HG03045 (cell line): ENCODE measurements around the gene SPAG6.

ENCODE experiments used
- ATAC-seq: cut with Tn5 transposase; IDR thresholded peaks from one replicate; pipeline ENCODE4 v1.9.1; 2021; ENCODE audit warnings: mild to moderate bottlenecking, moderate library complexity; ENCODE audit not compliant: unreplicated experiment

The SPAG6 gene

DNA sequence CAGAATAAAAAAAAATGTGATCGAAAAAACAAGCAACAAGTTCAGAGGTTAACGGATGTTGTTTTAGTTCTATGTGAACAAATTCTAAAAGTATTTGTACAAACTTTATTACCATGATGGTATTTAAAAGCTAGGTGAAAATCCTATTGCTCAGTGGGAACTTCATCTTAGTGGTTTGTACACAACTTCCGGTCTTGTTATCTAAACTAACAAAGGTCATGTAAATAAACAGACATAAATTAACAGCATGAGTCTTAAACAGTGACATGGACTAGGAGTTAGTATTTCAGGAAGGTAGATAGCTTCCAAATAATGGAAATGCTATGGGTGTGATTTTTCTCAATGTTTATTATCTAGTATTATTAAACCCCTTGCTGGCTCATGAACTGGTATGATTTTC, 83.8 kb downstream of the SPAG6 start:
- no peak for ATAC-seq

- no peak for ATAC-seq
These were observed 84.7 kb downstream of the SPAG6 start for GRCh38 chr10:22429981-22430421.

GRCh38 chr10:22433875-22434274, 88.6 kb downstream of the SPAG6 start:
- ATAC-seq, result no peak

DNA sequence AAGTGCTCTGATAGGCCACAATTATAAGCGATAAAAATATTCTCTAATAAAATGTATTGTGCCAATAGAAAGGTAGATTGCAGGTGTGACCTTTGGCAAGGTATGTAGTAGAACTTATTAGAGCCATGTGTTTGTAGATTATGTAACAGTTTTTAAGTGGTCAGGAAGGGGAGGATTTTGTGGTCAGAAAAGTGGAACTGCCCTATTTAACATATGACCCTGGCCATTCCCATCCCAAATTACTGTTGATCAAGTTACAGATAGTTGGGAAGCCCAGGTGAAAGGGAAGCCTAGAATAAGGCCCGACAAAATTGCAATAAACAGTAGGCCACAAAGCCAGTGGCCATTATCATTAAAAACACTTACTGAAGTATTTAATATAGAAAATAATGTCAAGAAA, 89.2 kb downstream of the SPAG6 start:
- no peak for ATAC-seq

- no peak for ATAC-seq
These were observed 90.4 kb downstream of the SPAG6 start for GRCh38 chr10:22435650-22436049.

- ATAC-seq, result peak; percentile 37
These were observed 91.2 kb downstream of the SPAG6 start for GRCh38 chr10:22436526-22436892.

DNA sequence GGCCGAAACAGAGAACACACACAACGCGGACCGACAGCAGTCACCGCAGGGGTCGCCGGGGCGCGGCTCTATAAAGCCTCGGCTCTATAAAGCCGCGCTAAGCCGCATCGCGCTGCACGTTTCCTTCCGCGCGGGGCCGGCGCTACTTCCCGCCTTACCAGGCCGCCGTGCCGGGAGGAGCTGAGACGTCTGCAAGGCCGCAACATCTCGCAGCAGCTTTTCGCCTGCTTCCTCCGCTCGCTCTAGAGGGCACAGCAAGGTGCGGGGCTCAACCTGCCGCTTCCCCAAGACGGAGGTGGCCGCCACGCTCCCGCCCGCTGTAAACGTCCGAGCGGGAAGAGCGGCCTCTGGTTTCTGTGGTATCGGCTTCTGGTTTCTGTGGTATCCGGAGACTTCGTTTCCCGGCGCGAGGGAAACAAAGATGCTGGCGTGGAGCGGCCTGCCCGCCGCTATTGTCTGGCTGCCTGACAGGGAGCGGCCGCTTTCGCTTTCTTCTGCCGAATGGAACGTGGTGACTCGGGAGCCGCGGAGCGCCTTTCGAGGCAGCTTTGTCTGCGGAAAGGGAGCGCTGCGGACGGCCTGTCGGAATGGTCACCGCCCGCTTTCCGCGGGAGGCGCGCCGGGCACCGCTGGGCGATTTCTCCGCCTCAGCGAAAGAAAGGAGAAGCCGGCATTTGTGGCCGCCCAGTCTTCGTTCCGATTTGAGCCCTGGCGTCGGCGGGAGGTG, 91.8 kb downstream of the SPAG6 start:
- ATAC-seq, result peak; percentile 84

DNA sequence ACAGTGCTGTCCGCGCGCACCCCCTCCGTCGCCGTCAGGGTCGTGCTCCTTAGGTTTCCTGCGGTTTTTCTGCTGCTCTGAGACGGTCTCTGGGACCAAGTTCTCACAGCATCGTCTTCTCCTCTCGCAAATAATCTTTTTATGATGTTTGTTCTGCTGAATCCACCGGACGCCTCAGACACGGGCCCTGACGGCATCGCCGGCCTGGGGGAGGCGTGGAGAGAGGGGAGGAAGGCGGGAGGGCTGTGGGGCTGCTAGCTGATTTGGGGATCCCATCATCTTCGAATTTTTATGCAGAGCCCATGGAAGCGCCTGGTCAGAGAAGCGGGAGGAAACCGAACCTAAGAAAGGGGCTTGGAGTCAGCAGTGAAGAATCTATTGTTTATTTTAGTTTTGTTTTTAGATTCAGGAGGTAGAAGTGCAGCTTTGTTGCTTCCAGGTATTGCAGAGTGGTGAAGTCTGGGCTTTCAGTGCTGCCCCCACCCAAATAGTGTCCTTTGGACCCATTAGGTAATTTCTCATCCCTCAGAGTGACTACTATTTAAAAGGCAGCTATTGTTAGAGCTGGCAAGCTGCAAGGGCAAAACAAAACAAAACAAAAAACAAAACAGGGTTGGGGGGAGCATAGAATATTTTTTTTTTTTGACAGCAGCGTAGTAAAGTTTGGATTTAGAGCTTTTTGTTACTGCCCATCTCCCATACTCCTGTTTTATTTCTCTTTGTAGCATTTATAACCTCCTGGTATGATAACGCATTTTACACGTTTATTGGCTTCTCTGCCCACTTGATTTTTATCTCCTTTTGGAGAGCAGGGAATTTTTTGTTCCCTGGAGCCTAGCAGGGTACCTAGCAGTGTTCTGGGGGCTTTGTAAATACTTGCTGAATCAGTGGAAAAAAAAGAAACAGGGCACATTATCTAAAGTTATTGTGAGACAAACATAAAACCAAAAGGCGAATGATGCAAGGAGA, 92.6 kb downstream of the SPAG6 start:
- ATAC-seq, result peak; percentile 18

DNA sequence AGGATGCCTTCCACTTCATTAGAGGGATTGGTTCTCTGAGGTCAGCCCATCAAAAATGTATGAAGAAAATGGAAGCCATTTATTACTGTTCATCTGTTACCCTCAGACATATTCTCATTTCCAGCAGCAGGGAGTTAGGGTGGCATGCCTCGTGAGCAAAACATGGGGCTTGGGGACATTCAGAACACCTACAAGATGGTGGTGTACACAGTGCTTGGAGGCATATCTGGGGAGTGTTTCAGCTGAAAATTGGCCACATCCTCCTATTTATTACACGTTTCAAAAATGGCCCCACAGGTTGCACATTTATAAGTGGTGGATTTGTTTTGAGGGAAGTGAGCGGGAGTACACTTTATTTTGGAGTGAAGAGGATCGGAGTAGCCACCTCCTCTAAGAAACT, 93.4 kb downstream of the SPAG6 start:
- no peak for ATAC-seq

DNA sequence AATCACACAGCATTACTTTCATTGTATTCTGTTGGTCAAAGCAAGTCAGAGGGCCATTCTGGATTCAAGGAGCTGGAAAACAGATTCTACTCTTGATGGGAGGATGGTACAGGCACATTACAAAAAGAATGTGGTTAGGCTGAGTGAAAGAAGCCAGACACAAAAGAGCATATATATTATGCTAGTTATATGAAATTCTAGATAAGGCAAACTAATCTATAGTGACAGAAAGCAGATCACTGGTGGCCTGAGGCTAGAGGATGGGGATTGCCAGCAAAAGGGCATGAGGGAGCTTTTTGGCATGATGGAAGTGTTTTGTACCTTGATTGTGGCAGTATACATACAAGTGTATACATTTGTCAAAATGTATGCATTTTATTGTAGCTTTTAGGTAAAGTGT, 96.8 kb downstream of the SPAG6 start:
- ATAC-seq, result no peak

DNA sequence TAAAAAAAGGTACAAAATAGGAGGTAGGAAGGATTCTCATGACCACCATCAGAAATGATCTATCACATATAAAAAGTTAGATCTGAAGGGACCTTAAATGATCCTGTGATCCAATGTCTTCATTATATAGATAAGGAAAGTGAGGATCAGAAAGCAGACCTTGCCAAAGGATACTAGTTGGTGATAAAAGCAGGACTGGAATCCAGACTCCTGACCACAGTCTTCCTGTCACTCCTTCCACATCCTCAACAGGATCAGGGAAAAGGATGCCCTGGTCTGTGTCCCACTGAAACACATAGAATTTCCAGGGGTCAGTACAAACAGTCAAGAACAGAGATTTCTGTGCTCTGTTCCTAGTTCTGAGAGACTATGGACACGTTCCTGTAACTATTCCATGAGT, 97.2 kb downstream of the SPAG6 start:
- no peak for ATAC-seq

DNA sequence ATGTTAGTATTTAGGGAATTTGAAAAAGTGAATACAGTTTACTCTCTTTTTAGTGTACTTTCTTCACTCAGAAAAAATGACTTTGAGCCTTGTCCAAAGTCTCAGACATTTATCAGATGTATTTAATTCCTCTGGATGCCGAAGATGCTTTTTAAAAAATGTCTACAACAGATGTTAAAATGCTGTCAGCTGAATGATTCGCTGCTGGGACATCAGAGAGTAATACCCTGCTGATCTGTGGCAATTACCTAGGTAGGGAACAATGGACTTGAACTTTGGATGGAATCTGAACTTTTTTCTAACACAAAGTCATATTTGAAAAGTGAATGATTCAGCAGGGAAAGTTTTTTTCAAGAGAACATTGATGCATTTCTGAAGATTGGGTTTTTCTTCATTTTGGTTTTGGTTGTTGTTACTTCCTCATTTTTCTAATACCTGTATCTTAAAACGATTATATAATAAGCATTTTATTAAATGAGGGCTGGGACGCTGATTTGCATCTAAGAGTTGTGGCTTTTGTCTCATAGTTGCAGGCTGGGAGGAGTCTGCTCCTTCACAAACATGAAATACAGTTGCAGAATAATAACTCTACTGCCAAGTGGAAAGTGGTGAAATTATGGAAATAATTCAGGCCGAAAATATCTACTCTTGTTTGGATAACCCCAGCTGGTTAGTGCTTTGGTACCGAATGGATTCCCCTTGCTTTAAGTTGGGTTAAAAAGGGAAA, 98.0 kb downstream of the SPAG6 start:
- ATAC-seq, result no peak

DNA sequence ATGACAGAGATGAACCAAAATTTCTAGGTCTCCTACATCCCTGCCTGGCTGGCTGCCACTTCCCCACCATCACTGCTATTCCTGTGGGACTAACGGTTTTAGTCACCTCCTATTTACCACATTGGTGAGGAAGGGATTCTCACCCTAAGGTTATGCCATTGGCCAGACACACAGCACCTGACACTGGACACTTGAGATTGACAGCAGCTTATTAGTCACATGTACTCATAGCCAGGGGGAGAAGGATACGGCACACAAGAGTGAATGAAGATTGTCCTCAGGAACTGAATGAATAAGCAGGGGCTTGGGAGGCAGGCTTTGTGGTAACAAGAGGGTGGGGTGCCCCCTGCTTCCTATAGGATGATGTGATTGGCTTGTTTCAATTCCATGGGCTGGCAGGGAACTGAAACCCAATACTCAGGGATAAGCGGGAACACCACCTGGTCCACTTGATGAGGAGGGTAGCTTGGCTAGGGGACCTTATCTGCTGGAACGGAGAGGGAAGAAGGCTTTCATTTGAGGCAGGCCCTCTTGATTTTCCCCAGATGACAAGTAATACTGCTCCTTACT, 99.0 kb downstream of the SPAG6 start:
- ATAC-seq, result no peak

- no peak for ATAC-seq
These were observed 100.2 kb downstream of the SPAG6 start for GRCh38 chr10:22445495-22445894.

DNA sequence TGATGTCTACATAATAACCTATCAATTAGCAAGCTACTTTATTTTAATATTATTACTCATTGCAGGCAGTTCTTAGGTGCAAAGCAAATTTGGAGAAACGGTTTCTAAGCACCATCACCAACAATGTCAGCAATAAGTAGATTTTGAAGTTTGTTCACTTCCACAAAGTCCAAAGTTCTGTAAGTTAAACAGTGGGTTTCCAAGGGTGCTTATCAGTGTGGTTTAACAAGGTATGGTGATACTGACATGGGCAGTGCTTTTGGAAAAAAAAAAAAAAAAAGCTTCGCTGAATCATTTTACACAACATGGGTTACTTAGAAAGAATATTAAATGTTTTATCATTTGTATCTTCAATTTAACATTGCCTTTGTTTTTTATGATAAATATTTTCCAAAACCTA, 101.8 kb downstream of the SPAG6 start:
- no peak for ATAC-seq

DNA sequence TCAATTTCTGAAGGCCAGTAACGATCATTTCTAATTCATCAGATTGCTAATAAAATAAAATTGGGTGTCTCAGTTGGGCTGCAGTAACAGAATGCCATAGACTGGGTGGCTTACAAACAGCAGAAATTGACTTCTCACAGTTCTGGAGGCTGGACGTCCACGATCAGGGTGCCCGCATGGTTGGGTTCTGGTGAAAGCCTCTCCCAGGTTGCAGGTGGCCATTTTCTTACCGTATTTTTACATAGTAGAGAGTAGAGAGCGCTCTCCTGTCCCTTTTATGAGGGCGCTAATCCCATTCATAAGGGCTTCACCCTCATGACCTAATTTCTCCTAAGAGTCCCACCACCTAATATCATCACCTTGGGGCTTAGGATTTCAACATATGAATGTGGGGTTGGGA, 106.0 kb downstream of the SPAG6 start:
- no peak for ATAC-seq

DNA sequence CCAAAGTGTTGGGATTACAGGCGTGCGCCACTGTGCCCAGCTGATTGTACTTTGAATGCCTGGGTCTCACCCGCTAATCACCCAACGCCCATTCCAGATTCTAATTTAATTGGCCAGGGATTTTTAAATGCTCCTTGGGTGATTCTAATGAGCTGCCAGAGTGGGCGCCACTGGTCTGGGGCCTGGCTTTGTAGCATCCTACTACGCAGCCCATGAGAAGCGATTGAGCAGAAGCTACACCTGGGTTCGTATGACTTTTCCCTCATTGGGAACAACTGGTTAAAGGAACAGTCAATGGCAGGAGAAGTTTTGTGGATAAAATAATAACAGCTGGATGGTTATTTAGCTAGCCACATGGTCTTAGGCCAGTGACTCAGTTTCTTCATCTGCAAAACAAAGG, 108.0 kb downstream of the SPAG6 start:
- ATAC-seq, result no peak

GRCh38 chr10:22453948-22454591, 108.8 kb downstream of the SPAG6 start:
- ATAC-seq, result no peak

- no peak for ATAC-seq
These were observed 109.3 kb downstream of the SPAG6 start for GRCh38 chr10:22454634-22455033.

DNA sequence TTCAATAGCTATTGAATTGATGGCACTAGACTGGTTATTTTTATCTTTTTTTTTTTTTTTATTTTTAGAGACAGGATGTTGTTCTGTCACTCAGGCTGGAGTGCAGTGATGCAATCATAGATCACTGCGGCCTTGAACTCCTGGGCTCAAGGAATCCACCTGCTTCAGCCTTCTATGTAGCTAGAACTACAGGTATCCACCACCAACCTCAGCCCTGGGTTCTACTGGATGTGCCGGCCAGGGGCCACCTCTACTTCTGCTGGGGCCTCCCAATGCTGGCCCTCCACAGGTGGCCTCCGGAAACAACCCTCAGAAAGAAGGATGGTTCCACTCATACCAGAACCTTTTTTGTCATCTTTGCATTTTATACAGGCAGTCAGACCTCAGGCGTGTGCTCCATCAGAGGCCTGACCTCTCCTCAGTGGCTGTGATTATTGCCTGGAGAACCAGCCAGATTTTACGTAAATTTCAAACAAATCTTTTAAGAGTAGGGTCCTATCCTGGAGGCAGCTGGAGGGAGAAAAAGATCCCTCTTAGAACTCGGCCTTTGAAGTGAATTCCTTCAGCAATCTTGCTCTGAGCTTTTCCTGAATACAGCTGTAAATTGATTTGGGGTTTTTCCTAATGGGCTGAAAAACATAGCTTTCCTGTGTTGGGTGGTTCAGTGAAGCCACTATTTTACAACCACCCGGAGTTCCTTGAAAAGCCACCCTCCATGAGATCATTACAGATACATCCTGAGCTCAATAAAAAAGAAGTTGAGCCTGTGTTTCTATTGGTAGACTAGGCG, 110.0 kb downstream of the SPAG6 start:
- no peak for ATAC-seq
